Muscle layer of colon (tissue), 2 donors: ENCODE results near the gene FAAP24.
"Not testable (repeated sequence)": the region's sequence is repeated elsewhere in the genome, so short reads cannot be mapped to it uniquely, and the experiment has no call there.

Experiments
- H3K27ac ChIP-seq: one replicate; pipeline ENCODE4 v1.7.0; 2013; ENCODE audit warnings: low read depth, mild to moderate bottlenecking, low read length, moderate library complexity
- H3K27me3 ChIP-seq, 2 donors: one replicate each; pipeline ENCODE4 v1.7.0; 2013; ENCODE audit warnings: low read length in 2 of 2, mild to moderate bottlenecking in 2 of 2; ENCODE audit not compliant: insufficient read depth in 2 of 2, control insufficient read depth in 1 of 2
- H3K36me3 ChIP-seq: one replicate; pipeline ENCODE4 v1.7.0; 2013; ENCODE audit warnings: mild to moderate bottlenecking, low read length; ENCODE audit not compliant: insufficient read depth
- H3K4me1 ChIP-seq: one replicate; pipeline ENCODE4 v1.7.0; 2013; ENCODE audit warnings: mild to moderate bottlenecking, low read length; ENCODE audit not compliant: insufficient read depth
- H3K4me3 ChIP-seq, 2 donors: one replicate each; pipeline ENCODE4 v1.7.0; 2013; ENCODE audit warnings: low read length in 2 of 2, low read depth in 1 of 2, mild to moderate bottlenecking in 1 of 2, moderate library complexity in 1 of 2
- H3K9ac ChIP-seq: one replicate; pipeline ENCODE4 v1.7.0; 2013; ENCODE audit warnings: low read length
- H3K9me3 ChIP-seq: one replicate; pipeline ENCODE4 v1.7.0; 2013; ENCODE audit warnings: mild to moderate bottlenecking, low read length
- donor health status: abdominal sarcoma.
- donor health status: Adenocarcinoma of cecum.

Gene FAAP24

GRCh38 chr19:33000510-33000909, 28.5 kb downstream of the FAAP24 start:
- H3K27me3 ChIP-seq, result no peaks in the 10 kb centered on the region
- no peaks in the 10 kb centered on the region for H3K36me3 ChIP-seq
- H3K4me1 ChIP-seq, result no peaks in the 10 kb centered on the region
- H3K4me3 ChIP-seq, result no peak overlapping the region
- no peaks in the 10 kb centered on the region for H3K9me3 ChIP-seq
- H3K9ac ChIP-seq, result no peak overlapping the region
- no peak overlapping the region for H3K27ac ChIP-seq

GRCh38 chr19:33000910-33001309, 28.9 kb downstream of the FAAP24 start:
- H3K4me3 ChIP-seq, result no peak overlapping the region
- no peak overlapping the region for H3K9ac ChIP-seq
- no peak overlapping the region for H3K27ac ChIP-seq
- H3K27me3 ChIP-seq, result no peaks in the 10 kb centered on the region
- H3K4me1 ChIP-seq, result no peaks in the 10 kb centered on the region
- no peaks in the 10 kb centered on the region for H3K36me3 ChIP-seq
- no peaks in the 10 kb centered on the region for H3K9me3 ChIP-seq

GRCh38 chr19:33002126-33002865, 30.3 kb downstream of the FAAP24 start:
- H3K4me3 ChIP-seq, H3K4me1 ChIP-seq, H3K9me3 ChIP-seq, H3K36me3 ChIP-seq, H3K27me3 ChIP-seq, H3K9ac ChIP-seq, H3K27ac ChIP-seq: not testable (repeated sequence)

- not testable (repeated sequence) for H3K36me3 ChIP-seq, H3K9ac ChIP-seq, H3K4me3 ChIP-seq, H3K9me3 ChIP-seq, H3K4me1 ChIP-seq, H3K27ac ChIP-seq, H3K27me3 ChIP-seq
Observed at GRCh38 chr19:33003424-33004024, 31.5 kb downstream of the FAAP24 start.

- Histone ChIP-seq H3K36me3 (no peaks in the 10 kb centered on the region), H3K4me3 (no peak overlapping the region), H3K4me1 (no peaks in the 10 kb centered on the region), H3K27me3 (no peaks in the 10 kb centered on the region), H3K9ac (no peak overlapping the region), H3K27ac (no peak overlapping the region), H3K9me3 (no peaks in the 10 kb centered on the region)
Observed at GRCh38 chr19:33005440-33005839, 33.4 kb downstream of the FAAP24 start.

GRCh38 chr19:33008738-33009137, 36.7 kb downstream of the FAAP24 start:
- no peak overlapping the region for H3K27ac ChIP-seq
- H3K4me3 ChIP-seq, result no peak overlapping the region
- H3K4me1 ChIP-seq, result no peaks in the 10 kb centered on the region
- no peaks in the 10 kb centered on the region for H3K36me3 ChIP-seq
- H3K9me3 ChIP-seq, result no peaks in the 10 kb centered on the region
- H3K9ac ChIP-seq, result no peak overlapping the region
- H3K27me3 ChIP-seq, result no peaks in the 10 kb centered on the region

- H3K9ac ChIP-seq, H3K4me1 ChIP-seq, H3K4me3 ChIP-seq, H3K27me3 ChIP-seq, H3K27ac ChIP-seq, H3K36me3 ChIP-seq, H3K9me3 ChIP-seq: not testable (repeated sequence)
Observed at GRCh38 chr19:33010891-33011290, 38.8 kb downstream of the FAAP24 start.

- no peak overlapping the region for H3K27ac ChIP-seq
Observed at GRCh38 chr19:33022472-33023116, 50.6 kb downstream of the FAAP24 start.

GRCh38 chr19:33024398-33024797, 52.4 kb downstream of the FAAP24 start:
- Histone ChIP-seq H3K9ac (no peak overlapping the region), H3K4me1 (no peaks in the 10 kb centered on the region), H3K36me3 (no peaks in the 10 kb centered on the region), H3K9me3 (no peaks in the 10 kb centered on the region), H3K27me3 (no peaks in the 10 kb centered on the region), H3K27ac (no peak overlapping the region), H3K4me3 (no peak overlapping the region)

More at GRCh38 chr19:33022472-33023116, 50.6 kb downstream of the FAAP24 start:
- no peaks in the 10 kb centered on the region for H3K36me3 ChIP-seq
- H3K27me3 ChIP-seq, result no peaks in the 10 kb centered on the region
- no peak overlapping the region for H3K9ac ChIP-seq
- no peaks in the 10 kb centered on the region for H3K9me3 ChIP-seq
- no peak overlapping the region for H3K4me3 ChIP-seq
- H3K4me1 ChIP-seq, result no peaks in the 10 kb centered on the region

GRCh38 chr19:33025468-33026238, 53.6 kb downstream of the FAAP24 start:
- not testable (repeated sequence) for H3K9ac ChIP-seq, H3K27ac ChIP-seq, H3K27me3 ChIP-seq, H3K9me3 ChIP-seq, H3K4me1 ChIP-seq, H3K36me3 ChIP-seq, H3K4me3 ChIP-seq

GRCh38 chr19:33026602-33027001, 54.6 kb downstream of the FAAP24 start:
- not testable (repeated sequence) for H3K9me3 ChIP-seq, H3K27me3 ChIP-seq, H3K4me3 ChIP-seq, H3K9ac ChIP-seq, H3K27ac ChIP-seq, H3K36me3 ChIP-seq, H3K4me1 ChIP-seq
